Ishikawa (cell line): ENCODE measurements around the gene SH2B3.

Source experiments
- CEBPB ChIP-seq: IDR thresholded peaks from 2 replicates; pipeline ENCODE4 v1.6.1; 2012
- CREB1 ChIP-seq: IDR thresholded peaks from 2 replicates; pipeline ENCODE4 v1.6.1; 2012; ENCODE audit warnings: low read depth
- FOXM1 ChIP-seq: IDR thresholded peaks from 2 replicates; pipeline ENCODE4 v1.6.1; 2012; ENCODE audit warnings: low read depth, borderline replicate concordance
- MAX ChIP-seq: IDR thresholded peaks from 2 replicates; pipeline ENCODE4 v1.6.1; 2012
- NFIC ChIP-seq: IDR thresholded peaks from 2 replicates; pipeline ENCODE4 v1.6.1; 2012
- RAD21 ChIP-seq: IDR thresholded peaks from 2 replicates; pipeline ENCODE4 v1.6.1; 2012; ENCODE audit warnings: low read depth
- TAF1 ChIP-seq: IDR thresholded peaks from 2 replicates; pipeline ENCODE4 v1.6.1; 2012; ENCODE audit warnings: low read depth, mild to moderate bottlenecking
- TEAD4 ChIP-seq: IDR thresholded peaks from 2 replicates; pipeline ENCODE4 v1.6.1; 2012
- YY1 ChIP-seq: IDR thresholded peaks from 2 replicates; pipeline ENCODE4 v1.6.1; 2012; ENCODE audit warnings: low read depth

- no peak for TF ChIP-seq NFIC
- no peak for TF ChIP-seq MAX
- TF ChIP-seq TEAD4: no peak
- TF ChIP-seq TAF1: no peak
- TF ChIP-seq FOXM1: no peak
- TF ChIP-seq CEBPB: no peak
- no peak for TF ChIP-seq CREB1
- no peak for TF ChIP-seq RAD21
- TF ChIP-seq YY1: no peak
These were observed 28.3 kb upstream of the SH2B3 start for GRCh38 chr12:111377440-111377839.
